GM11168 (cell line): Measurements from ENCODE around the gene FHIT.
"Not testable (repeated sequence)": the region's sequence is repeated elsewhere in the genome, so short reads cannot be mapped to it uniquely, and the experiment has no call there.

Experiments
- in situ Hi-C: fragments of 300-500 bp; cut with MboI; formaldehyde crosslinking; loops from one replicate; pipeline ENCODE4 v1.12.0; 2022; ENCODE audit warnings: low sequenced_read_pairs; ENCODE audit not compliant: unreplicated experiment

The FHIT gene

DNA sequence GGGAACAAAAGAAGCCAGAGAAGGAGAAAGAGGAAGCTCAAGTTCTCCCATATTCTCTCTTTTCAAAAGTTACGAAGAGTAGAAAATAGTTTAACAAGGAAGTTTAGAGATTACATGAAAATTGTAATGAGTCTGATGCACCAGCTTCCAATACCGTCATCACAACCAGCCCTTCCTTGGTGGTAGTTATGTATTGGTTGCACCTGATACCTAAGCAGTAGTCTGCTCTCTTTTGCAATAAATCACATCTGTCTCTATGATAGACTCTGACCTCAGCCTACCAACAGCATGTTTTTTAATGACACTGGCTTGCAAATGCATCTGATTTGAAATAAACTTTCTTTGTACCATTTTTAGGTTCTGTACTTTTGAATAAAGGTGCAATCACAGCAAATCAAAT lies 575.8 kb downstream of the FHIT start:
- in situ Hi-C loops: no loop called here

DNA sequence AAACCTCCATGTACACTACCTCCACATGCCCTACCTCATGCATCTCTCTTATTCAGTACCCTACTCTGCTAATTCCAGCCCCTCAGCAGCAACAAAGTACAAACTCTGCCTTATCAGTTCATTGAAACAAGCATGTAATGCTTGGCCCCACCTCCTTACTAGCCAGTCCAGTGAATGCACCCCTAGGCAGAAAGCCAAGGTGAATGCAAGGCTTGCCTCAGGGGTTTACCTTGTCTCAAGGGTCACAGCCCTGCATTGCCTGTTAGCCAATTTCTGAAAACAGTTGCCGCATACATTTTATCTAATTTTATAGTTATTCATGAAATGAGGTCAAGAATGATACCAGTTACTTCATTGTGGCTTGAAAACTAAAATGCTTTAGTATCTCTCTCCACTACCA lies 576.4 kb downstream of the FHIT start:
- in situ Hi-C loops: no loop called here

DNA sequence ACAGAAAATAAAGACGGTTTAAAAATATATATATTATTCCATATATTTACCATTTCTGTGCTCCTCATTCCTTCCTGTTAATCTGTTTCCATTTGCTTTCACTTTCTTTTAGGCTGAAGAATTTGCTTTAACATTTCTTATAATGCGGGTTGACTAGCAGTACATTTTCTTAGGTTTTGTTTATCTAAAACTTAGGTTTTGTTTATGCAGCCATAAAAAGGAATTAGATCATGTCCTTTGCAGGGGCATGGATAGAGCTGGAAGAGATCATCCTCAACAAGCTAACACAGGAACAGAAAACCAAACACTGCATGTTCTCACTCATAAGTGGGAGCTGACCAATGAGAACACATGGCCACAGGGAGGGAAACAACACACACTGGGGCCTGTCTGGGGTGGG lies 578.1 kb downstream of the FHIT start:
- in situ Hi-C loops: no loop called here

DNA sequence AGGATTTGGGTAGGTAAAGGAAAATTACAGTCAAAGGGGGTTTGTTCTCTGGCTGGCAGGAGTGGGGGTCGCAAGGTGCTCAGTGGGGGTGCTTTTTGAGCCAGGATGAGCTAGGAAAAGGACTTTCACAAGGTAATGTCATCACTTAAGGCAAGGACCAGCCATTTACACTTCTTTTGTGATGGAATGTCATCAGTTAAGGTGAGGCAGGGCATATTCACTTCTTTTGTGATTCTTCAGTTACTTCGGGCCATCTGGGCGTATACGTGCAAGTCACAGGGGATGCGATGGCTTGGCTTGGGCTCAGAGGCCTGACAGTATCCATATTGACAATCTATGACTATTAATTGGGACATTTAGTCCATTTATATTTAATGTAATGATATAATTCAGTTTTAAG lies 578.9 kb downstream of the FHIT start:
- in situ Hi-C loops: not testable (repeated sequence)

DNA sequence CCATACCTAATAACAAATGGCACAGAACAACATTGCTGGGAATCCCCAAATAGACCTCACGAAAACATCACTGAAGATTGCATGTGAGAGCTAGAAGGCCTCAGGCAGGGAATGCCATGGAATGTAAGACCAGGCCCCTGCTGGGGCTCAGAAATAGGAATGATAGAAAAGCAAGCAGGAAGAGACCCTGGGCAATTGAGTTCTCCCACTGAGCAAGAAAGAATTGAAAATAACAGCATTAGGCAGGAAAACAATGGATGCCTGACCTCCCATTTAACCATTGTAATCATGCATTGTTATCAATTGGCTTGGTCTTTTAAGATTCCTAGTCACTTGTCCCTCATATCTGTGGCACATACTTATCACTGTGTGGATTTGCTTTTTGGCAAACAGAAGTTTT lies 581.6 kb downstream of the FHIT start:
- in situ Hi-C loops: no loop called here

DNA sequence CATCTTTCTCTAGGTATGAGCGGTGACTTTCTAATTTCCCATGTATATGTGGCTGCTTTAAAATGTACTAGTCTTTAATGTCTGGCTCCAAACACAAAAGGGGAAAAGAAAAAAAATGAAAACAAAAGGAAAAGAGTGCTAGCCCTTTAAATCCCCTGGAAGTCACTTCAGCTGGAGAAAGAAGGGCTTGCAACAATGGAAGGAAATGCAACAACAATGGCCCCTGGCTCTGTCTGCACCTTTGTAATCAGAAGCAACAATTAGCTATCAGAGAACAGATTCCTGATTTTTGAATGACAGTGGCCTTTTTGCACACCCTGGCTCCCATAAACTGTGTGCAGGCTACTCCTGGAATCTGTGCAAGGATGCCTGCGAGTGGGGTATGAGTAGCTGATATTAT lies 591.2 kb downstream of the FHIT start:
- in situ Hi-C loops: no loop called here

DNA sequence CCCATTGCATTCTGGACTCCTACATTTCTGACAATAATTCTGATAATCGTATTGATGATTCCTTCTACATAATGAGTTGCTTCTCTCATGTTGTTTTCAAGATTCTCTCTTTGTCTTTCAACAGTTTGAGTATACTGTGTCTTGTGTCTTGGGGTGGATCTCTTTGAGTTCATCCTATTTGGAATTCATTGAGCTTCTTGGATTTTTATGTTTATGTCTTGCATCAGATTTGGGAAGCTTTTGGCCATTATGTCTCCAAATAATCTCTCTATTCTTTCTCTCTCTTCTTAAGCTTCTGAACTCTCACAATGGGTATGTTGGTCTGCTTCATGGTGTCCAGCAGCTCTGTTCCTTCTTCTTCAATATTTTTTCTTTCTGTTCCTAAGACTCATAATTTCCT lies 592.2 kb downstream of the FHIT start:
- in situ Hi-C loops: no loop called here

DNA sequence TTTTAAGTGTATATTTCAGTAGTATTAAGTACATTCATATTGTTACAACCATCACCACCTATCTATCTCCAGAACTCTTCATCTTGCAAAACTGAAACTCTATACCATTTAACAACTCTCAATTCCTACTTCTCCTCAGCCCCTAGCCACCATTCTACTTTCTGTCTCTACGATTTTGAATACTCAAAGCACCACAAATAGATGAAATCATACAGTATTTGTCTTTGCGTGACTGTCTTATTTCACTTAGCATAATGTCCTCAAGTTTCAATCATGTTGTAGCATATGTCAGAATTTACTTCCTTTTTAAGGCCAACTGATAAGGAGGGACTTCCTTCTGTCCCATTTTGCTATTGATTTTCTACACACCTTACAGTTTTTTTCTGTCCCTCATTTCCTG lies 593.3 kb downstream of the FHIT start:
- in situ Hi-C loops: no loop called here

DNA sequence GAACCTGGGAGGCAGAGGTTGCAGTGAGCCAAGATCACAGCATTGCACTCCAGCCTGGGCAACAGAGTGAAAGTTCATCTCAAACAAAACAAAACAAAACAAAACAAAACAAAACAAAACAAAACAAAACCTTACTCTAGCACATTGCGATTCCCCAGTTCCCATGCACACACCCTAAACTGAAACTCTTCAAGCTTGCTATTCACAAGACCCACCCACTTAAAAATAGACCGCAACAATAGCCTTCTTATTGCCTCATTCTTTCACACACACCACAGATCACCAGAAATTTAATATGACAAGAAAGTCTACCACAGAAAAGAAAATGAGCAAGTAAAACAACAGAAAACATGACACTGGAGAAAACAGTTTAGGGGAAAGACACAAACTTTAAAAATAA lies 598.4 kb downstream of the FHIT start:
- in situ Hi-C loops: no loop called here

DNA sequence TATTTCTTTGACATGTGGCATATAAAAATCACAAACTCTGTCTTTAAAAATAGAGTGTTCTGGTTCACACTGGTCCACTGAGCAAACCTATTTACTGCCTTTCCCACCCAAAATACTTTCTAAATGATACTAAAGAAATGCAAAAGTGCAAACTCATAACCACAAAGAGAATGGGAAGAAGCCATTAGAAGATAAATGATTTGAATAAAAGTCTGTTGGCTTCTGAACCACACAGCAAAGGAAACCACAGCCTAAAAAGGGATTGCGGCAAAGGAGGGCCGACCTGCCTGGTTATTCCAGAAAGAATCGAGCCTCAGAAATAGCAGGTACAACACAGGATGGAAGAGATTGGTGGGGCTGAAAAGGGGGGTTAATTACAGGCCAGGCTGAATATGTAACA lies 599.5 kb downstream of the FHIT start:
- in situ Hi-C loops: no loop called here

DNA sequence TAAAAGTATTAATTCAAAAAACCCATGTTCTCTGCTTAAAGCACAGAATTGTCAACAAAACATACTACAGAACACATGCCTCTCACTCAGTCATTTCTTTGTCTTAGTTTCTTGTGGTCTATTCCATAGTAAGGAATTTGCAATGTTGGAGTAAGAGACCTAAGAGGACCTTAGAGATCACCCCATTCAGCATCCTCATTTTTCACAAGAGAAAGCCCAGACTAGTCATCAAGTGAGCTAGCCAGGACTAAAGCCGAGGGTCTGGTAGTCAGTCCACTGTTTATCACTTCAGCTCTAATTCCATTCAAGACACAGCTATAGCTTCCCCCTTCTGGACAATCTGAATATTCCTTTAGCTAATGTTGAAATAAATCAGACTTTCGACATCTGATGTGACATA lies 601.1 kb downstream of the FHIT start:
- in situ Hi-C loops: no loop called here

DNA sequence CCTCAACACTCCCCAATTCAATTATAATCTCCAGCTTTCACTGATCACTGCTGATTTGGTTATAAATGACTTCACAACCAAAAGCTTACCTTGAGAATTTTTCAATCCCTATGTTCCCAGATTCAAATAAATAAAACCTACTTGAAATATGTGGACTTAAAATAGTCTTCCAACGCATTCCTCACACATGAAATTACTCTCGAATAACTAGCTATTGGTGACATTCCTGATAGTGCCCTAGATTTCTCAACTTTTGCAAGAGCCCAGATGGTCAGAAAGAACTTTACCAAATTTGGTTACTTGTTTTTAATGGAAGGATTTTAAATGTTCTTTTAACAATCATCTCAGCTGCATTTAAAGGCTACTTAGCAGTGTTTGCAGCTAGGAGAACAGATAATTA lies 605.5 kb downstream of the FHIT start:
- in situ Hi-C loops: no loop called here

DNA sequence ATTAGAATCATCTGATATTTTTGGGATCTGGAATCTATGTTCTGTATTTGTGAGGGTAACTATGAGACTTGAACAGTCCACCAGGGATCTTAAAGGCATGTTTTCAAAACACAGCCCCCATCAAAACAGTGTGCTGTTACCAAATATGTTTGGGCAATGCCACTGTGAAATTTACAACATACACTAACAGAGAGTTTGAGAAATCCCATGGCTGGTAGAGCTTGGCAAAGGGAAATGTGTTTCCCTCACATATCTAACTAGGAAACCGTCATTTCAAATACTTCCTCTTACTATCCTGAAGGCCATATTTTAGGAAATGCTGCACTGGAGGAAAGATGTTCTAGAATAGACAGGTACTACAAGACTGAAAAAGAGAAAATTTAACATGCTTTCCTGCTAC lies 607.4 kb downstream of the FHIT start:
- in situ Hi-C loops: no loop called here

DNA sequence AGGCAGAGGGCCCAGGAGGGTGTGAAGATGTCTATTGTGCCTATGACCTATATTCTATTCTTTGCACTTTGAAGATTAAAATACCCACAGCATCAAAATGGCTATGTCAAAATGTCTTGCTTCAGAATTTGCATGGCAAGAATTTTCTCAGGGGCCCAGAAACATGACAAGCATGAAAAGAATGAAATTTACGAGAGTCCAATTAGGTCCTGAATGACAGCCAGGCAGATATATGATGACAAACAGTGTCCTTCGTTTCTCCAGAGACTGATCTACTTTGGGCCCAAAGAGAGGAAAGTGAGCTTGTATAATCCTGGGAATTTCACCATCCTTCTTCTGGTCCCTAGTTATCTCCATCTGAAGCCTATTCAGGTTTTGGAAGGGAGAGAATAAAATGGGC lies 609.9 kb downstream of the FHIT start:
- in situ Hi-C loops: no loop called here

DNA sequence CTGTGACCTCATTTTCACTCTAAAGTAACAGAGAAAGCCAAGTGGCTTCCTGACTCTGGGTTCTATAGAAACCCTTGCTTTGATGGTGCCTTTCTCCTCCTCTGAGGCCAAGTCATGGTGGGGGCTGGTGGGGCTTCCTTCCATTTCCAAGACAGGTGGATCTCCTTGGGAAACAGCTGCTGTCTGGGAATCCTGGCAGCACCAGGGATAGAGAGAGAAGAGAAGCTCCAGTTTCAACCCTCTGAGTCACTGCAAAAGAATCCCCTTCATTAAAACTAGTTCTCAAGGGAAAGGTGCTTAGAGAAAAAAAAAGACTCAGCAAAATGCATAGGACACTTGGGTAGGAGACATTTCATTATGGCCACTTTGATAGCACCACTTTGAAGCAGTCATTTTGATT lies 614.4 kb downstream of the FHIT start:
- in situ Hi-C loops: no loop called here

DNA sequence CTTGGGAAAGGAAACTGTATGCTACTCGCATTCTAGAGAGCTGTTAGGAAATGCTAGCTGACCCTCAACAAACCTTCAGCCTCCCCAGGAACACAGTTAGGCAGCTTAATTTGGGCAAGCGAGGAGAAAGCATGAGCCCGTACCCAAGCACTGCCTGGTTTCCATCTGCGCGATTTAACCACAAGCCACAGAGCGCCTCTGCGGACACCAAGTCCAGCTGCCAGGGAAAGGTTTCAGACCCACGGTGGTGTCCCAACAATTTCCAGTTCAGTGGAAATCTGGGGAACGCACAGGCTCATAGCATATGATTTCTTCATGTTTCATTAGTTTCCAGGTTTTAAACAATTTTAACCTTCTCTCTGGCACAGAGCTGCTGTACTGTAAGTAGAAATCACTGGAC lies 617.6 kb downstream of the FHIT start:
- in situ Hi-C loops: no loop called here

DNA sequence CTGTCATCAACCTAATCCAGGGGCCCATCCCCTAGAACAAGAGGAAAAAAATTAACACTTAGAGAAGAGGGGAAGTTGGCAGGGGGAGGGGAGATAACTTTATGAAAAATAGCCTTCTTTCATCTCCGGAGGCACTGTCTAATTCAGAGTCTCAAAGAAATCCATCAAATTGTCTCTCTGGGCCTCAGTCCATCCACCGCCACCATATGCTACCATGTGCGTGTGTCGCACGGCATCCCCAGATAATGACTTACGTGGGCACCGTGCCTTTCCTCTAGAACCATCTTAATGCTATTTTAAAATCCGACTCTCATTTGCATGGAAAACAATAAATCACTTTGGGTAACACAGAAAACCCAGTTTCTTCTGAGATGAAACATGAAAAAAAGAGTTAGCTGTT lies 619.7 kb downstream of the FHIT start:
- in situ Hi-C loops: no loop called here

DNA sequence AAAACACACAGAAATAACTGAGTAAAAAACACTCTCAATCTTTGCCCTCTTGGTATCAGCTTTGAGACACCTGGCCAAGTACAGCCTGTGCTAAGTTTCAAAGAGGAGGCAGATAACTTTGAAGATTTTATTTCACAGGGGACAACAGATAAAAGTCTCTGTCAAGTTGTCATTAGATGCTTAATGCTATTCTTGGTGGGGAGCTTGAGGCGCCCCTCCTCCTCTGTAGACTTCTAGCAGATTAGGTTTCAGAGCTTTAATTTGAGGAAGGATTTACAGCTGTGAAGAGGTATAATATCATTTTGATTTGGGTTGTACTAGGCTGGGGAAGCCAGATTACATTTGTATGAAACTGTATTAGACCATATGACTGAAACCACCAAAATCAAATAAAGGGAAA lies 620.3 kb downstream of the FHIT start:
- in situ Hi-C loops: no loop called here

DNA sequence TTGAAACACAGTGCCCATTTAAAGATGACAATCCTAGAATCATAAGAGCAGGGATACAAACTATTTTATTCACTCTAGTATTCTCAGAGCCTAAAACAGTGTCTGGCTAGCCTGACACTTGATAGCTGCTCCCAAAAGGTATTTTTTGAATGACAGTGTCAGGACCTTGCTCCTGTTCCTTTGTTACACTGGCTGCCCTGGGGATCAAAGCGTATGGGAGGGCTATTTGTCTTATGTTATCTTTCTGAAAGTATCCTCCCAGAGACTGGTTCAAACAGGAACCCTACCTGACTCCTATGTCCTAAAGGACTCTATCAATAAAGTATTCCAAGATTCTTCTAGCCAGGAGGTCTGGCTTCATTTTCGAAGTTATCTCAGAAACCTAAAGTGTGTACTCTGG lies 621.4 kb downstream of the FHIT start:
- in situ Hi-C loops: no loop called here

DNA sequence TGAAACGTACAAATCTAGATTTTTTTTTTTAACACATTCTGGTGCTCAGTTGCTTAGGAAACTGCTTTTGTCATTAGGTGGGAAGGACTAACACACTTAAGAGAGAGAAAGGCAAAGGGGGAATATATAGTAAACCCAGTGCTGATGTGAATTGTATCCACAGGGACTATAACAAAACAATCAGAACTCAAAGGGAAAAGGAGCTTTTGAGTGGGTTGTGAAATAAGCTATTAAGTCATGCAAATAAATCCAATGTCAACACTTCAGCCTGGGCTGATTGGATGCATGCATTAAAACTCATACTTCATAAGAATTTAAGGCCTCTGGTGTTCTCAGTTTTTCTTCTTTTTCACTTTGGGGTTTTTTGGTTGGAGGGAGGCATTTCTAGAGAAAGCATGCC lies 628.9 kb downstream of the FHIT start:
- in situ Hi-C loops: no loop called here

DNA sequence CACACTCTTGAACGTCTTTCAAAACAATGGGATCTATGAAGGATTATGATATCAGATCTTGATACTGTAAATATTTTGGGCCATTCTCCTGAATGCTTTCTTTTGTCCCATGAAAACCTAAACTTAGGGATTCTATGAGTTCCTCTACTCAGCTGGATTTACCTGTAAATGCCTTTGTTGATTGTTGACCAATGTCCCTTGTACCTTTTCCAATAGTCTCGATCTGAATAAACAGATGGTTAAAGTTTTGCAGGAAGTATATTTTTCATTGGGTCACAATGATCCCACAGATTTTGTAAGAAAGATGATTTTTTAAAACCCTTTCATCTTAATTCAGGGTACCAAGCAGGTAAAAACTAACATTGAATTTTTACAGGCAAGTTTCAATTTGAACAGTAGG lies 634.1 kb downstream of the FHIT start:
- in situ Hi-C loops: no loop called here

DNA sequence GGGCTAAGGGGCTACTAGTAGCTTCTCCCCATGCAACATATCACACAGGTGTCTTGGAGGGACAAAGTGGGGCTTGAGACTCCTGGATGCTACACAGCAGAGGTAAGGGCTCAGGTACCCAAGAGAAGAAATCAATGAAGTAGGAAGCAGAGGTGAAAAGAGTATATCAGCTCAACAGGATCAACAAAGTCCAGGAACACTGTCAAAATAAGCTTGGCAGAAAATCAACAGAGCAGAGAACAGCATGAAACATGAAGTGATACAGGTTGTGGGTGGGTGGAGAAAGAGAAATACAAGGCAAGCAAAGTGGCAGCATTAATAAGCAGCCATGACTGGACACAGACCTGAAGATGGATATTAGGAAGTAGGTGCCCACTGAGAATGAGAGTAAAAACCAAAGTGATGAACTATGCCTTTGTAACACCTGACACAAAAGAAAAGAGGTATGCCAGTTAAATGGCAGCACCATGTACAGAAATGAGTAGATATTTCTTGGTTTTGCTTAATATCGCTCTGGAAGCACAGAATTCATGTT lies 637.4 kb downstream of the FHIT start:
- in situ Hi-C loops: no loop called here

DNA sequence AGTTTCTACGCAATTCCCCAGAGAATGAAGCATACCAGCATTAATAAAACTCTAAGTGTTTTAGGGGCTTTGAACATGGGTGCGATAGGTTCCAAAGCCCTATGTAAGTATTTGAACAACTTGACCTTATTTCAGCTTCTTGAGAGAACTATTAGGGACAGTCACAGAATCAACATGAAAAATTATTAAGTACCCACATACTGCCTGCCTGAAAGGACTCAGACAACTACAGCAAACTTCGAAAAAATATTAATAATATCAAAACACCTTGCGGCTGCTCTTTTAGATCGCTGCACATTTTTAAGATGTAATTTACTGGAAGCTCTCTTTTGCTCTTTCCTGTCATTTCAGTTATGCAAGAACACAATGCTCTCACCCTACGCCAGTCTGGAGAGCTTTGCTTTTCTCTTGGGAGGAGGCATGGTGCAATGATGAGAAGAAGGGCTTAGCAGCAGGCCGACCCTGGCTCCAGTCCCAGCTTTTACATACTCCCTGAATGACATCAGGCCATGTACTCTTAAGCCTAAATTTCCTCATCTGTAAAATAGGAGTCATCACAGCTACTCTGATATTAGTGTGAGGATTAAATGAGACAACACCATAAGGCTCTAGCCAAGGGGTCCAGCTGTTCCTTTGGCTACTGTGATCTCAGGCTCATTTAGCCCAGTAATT lies 640.7 kb downstream of the FHIT start:
- in situ Hi-C loops: no loop called here
